ENCODE data around the gene CAMTA1.

Gene CAMTA1

DNA sequence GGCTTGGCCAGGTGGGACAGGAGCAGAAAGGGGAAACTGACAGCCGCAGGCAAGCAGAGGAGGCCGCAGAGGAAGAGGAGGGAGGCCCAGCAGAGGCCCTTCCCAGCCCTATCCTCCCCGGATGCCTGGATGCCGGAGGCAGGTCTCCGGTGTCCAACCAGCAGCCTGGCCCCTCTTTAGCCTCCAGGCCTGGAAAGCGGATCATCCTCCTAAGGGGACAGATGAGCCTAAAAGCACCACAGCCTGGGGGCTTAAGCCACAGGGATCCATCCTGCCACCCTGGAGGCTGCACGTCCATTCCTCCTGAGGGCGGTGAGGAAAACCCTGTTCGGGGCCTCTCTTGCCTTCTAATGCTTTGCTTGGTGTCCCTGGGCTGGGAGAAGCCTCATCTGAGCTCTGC is 651.8 kb downstream of the CAMTA1 start:
- ATAC-seq, result no peak
- TF ChIP-seq TOX (CRISPR knock-in tag; IDR thresholded peaks at IDR 0.05; ENCODE audit: borderline replicate concordance), result no peak
- no peak for TF ChIP-seq OSR1 (CRISPR knock-in tag; IDR thresholded peaks at IDR 0.05)
- no peak for TF ChIP-seq ESRRG (CRISPR knock-in tag; IDR thresholded peaks at IDR 0.05)
- TF ChIP-seq, protein P1, sequence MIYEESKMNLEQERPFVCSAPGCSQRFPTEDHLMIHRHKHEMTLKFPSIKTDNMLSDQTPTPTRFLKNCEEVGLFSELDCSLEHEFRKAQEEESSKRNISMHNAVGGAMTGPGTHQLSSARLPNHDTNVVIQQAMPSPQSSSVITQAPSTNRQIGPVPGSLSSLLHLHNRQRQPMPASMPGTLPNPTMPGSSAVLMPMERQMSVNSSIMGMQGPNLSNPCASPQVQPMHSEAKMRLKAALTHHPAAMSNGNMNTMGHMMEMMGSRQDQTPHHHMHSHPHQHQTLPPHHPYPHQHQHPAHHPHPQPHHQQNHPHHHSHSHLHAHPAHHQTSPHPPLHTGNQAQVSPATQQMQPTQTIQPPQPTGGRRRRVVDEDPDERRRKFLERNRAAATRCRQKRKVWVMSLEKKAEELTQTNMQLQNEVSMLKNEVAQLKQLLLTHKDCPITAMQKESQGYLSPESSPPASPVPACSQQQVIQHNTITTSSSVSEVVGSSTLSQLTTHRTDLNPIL (CRISPR knock-in tag; IDR thresholded peaks at IDR 0.05; ENCODE audit: low read depth), result no peak
- TF ChIP-seq, protein P2, sequence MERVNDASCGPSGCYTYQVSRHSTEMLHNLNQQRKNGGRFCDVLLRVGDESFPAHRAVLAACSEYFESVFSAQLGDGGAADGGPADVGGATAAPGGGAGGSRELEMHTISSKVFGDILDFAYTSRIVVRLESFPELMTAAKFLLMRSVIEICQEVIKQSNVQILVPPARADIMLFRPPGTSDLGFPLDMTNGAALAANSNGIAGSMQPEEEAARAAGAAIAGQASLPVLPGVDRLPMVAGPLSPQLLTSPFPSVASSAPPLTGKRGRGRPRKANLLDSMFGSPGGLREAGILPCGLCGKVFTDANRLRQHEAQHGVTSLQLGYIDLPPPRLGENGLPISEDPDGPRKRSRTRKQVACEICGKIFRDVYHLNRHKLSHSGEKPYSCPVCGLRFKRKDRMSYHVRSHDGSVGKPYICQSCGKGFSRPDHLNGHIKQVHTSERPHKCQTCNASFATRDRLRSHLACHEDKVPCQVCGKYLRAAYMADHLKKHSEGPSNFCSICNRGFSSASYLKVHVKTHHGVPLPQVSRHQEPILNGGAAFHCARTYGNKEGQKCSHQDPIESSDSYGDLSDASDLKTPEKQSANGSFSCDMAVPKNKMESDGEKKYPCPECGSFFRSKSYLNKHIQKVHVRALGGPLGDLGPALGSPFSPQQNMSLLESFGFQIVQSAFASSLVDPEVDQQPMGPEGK (CRISPR knock-in tag; IDR thresholded peaks at IDR 0.05; ENCODE audit: borderline replicate concordance), result no peak
- TF ChIP-seq PPARA (CRISPR knock-in tag; IDR thresholded peaks at IDR 0.05; ENCODE audit: borderline replicate concordance), result no peak
- TF ChIP-seq ZNF70 (CRISPR knock-in tag; IDR thresholded peaks at IDR 0.05), result no peak
- TF ChIP-seq, protein P3, sequence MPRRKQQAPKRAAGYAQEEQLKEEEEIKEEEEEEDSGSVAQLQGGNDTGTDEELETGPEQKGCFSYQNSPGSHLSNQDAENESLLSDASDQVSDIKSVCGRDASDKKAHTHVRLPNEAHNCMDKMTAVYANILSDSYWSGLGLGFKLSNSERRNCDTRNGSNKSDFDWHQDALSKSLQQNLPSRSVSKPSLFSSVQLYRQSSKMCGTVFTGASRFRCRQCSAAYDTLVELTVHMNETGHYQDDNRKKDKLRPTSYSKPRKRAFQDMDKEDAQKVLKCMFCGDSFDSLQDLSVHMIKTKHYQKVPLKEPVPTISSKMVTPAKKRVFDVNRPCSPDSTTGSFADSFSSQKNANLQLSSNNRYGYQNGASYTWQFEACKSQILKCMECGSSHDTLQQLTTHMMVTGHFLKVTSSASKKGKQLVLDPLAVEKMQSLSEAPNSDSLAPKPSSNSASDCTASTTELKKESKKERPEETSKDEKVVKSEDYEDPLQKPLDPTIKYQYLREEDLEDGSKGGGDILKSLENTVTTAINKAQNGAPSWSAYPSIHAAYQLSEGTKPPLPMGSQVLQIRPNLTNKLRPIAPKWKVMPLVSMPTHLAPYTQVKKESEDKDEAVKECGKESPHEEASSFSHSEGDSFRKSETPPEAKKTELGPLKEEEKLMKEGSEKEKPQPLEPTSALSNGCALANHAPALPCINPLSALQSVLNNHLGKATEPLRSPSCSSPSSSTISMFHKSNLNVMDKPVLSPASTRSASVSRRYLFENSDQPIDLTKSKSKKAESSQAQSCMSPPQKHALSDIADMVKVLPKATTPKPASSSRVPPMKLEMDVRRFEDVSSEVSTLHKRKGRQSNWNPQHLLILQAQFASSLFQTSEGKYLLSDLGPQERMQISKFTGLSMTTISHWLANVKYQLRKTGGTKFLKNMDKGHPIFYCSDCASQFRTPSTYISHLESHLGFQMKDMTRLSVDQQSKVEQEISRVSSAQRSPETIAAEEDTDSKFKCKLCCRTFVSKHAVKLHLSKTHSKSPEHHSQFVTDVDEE (CRISPR knock-in tag; IDR thresholded peaks at IDR 0.05), result no peak
- no peak for TF ChIP-seq CSDC2 (CRISPR knock-in tag; IDR thresholded peaks at IDR 0.05)
- TF ChIP-seq TCF4 (CRISPR knock-in tag; IDR thresholded peaks at IDR 0.05; ENCODE audit: borderline replicate concordance), result no peak
- no peak for TF ChIP-seq RARB (CRISPR knock-in tag; IDR thresholded peaks at IDR 0.05)
- no peak for TF ChIP-seq SNAI2 (CRISPR knock-in tag; IDR thresholded peaks at IDR 0.05)
- no peak for TF ChIP-seq ARNTL (CRISPR knock-in tag; IDR thresholded peaks at IDR 0.05; ENCODE audit: borderline replicate concordance, low read depth)
- no peak for TF ChIP-seq ZNF565 (CRISPR knock-in tag; conservative IDR thresholded peaks at IDR 0.05; ENCODE audit: low read depth)
- no peak for TF ChIP-seq ZFP3 (CRISPR knock-in tag; IDR thresholded peaks at IDR 0.05)
- TF ChIP-seq GLIS3 (CRISPR knock-in tag; IDR thresholded peaks at IDR 0.05), result no peak

DNA sequence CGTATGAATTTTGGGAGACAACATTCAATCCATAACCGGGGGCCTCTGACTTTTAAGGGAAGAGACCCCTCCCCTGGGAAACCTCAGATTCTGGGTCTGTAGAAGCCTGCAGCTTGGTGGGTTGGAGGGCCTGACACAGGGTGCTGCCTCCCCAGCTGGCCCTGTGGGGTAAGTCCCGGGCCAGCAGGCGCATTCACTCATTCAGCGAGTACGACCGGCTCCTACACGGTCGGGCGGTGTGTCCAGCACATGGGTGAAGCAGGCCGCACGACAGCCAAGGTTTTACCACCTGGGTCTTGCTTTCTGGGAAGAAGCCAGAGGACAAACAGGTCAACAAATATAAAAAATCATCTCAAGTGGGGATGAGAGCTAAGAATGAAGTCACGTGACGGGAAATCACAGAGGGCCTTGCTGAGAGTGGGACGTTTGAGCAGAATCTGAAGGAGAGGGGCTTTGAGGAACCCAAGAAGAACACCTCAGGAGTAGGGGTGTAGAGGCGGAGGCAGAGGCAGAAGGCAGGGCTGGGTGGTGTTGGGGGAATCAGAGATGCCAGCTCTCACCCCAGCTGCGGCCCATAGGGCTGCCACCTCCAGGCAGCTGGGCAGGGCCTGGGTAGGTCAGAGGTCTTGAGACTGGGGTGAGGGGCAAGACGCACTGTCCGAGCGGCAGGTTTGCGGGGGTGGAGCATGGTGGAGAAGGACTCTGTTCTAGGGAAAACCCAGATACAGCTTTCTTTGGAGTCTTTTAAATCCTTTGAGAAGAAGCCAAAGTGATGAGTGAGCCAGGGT is 652.5 kb downstream of the CAMTA1 start:
- ATAC-seq, result no peak
- TF ChIP-seq, protein P2 (CRISPR knock-in tag; IDR thresholded peaks at IDR 0.05; ENCODE audit: borderline replicate concordance), result no peak
- TF ChIP-seq, protein P4, sequence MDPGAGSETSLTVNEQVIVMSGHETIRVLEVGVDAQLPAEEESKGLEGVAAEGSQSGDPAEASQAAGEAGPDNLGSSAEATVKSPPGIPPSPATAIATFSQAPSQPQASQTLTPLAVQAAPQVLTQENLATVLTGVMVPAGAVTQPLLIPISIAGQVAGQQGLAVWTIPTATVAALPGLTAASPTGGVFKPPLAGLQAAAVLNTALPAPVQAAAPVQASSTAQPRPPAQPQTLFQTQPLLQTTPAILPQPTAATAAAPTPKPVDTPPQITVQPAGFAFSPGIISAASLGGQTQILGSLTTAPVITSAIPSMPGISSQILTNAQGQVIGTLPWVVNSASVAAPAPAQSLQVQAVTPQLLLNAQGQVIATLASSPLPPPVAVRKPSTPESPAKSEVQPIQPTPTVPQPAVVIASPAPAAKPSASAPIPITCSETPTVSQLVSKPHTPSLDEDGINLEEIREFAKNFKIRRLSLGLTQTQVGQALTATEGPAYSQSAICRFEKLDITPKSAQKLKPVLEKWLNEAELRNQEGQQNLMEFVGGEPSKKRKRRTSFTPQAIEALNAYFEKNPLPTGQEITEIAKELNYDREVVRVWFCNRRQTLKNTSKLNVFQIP (CRISPR knock-in tag; IDR thresholded peaks at IDR 0.05; ENCODE audit: borderline replicate concordance, low read depth), result no peak
- TF ChIP-seq ZFP3 (CRISPR knock-in tag; IDR thresholded peaks at IDR 0.05), result no peak

DNA sequence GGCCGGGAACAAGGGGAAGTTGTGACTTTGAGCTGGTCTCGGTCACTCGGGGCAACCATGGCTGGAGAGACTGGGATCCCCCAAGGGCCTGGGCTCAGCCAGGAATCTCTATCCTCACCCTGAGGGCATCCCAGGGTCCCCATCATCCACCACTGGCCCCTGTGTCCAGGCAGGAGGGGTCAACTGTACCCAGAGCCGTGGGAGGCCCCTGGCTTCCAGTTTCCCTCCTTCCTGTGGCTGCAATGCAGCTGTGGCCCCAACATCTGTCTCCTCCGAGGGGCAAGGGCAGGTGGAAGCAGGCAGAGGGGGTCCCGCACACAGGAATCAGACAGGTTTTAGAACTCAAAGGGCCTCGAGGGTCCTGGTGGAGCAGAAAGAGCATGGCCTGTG is 653.1 kb downstream of the CAMTA1 start:
- no peak for ATAC-seq
- TF ChIP-seq SNAI2 (CRISPR knock-in tag; IDR thresholded peaks at IDR 0.05), result no peak
- TF ChIP-seq, protein P1 (CRISPR knock-in tag; IDR thresholded peaks at IDR 0.05; ENCODE audit: low read depth), result no peak
- no peak for TF ChIP-seq ZNF565 (CRISPR knock-in tag; conservative IDR thresholded peaks at IDR 0.05; ENCODE audit: low read depth)
- TF ChIP-seq ISL1 (CRISPR knock-in tag; IDR thresholded peaks at IDR 0.05), result no peak
- TF ChIP-seq OSR1 (CRISPR knock-in tag; IDR thresholded peaks at IDR 0.05), result no peak
- no peak for TF ChIP-seq PPARA (CRISPR knock-in tag; IDR thresholded peaks at IDR 0.05; ENCODE audit: borderline replicate concordance)
- TF ChIP-seq ZFP30 (CRISPR knock-in tag; IDR thresholded peaks at IDR 0.05), result no peak
- no peak for TF ChIP-seq ESRRG (CRISPR knock-in tag; IDR thresholded peaks at IDR 0.05)
- no peak for TF ChIP-seq RARB (CRISPR knock-in tag; IDR thresholded peaks at IDR 0.05)
- no peak for TF ChIP-seq ZNF70 (CRISPR knock-in tag; IDR thresholded peaks at IDR 0.05)
- no peak for TF ChIP-seq ZNF8 (CRISPR knock-in tag; IDR thresholded peaks at IDR 0.05)
- no peak for TF ChIP-seq TOX (CRISPR knock-in tag; IDR thresholded peaks at IDR 0.05; ENCODE audit: borderline replicate concordance)
- TF ChIP-seq, protein P3 (CRISPR knock-in tag; IDR thresholded peaks at IDR 0.05), result no peak
- TF ChIP-seq GLIS3 (CRISPR knock-in tag; IDR thresholded peaks at IDR 0.05), result no peak
